Activated naive CD8-positive, alpha-beta T cell treated with anti-CD3 and anti-CD28 coated beads, Interleukin-2, amount 10 ng/mL, durations not matched to agents 7 days and 5 days (primary cell): ENCODE results near the gene SFMBT1. TPM values are rescaled to one million over a fixed set of nuclear protein-coding genes. Genes with fewer than 3 reads are reported as not detected.
A peak's percentile ranks its signal among the peaks of the same experiment; 100 is the strongest.

Source experiments
- ATAC-seq: fragments of 150-1000 bp; cut with Tn5 transposase; one replicate; pipeline ENCODE4 v1.10.0; 2021; ENCODE audit warnings: low read depth, moderate library complexity
- POLR2A ChIA-PET: fragments of 350-600 bp; sonication (Branson Sonifier 250); formaldehyde crosslinking; loops from one replicate; lab custom pipeline; 2021; ENCODE audit warnings: antibody characterized with exemption; lab: Charles Lee
- DNase-seq: peaks from one replicate; pipeline ENCODE4 v3.0.0; 2021
- H3K27ac Mint-ChIP-seq: one replicate; pipeline ENCODE4 v1.8.0; 2022; ENCODE audit warnings: mild to moderate bottlenecking, mixed read lengths
- H3K27me3 Mint-ChIP-seq: one replicate; pipeline ENCODE4 v1.8.0; 2022; ENCODE audit warnings: mild to moderate bottlenecking, moderate library complexity, mixed read lengths
- H3K36me3 Mint-ChIP-seq: one replicate; pipeline ENCODE4 v1.8.0; 2021; ENCODE audit warnings: mild to moderate bottlenecking, mixed read lengths
- H3K4me1 Mint-ChIP-seq: one replicate; pipeline ENCODE4 v1.8.0; 2021; ENCODE audit warnings: mixed read lengths
- H3K4me3 Mint-ChIP-seq: one replicate; pipeline ENCODE4 v1.8.0; 2022; ENCODE audit warnings: mild to moderate bottlenecking, moderate library complexity, mixed read lengths
- H3K9me3 Mint-ChIP-seq: one replicate; pipeline ENCODE4 v1.8.0; 2021; ENCODE audit warnings: mixed read lengths
- total RNA-seq, 2 experiments: library from RNA; stranded (reverse); gene quantifications; one replicate each; pipeline ENCODE4 v1.2.3, GENCODE V29; 2021

SFMBT1 gene
- total RNA-seq, 2 experiments from 2014 or later = 29.5 to 30.8 TPM

GRCh38 chr3:53023072-53023823, 22.6 kb downstream of the SFMBT1 start:
- Mint-ChIP-seq H3K27ac (no peak overlapping the region), H3K27me3 (no peaks in the 10 kb centered on the region), H3K36me3 (peaks cover 15% of the 10 kb centered on the region), H3K4me1 (peaks cover 28% of the 10 kb centered on the region), H3K9me3 (peaks cover 2% of the 10 kb centered on the region), H3K4me3 (no peak overlapping the region)
- POLR2A ChIA-PET = interaction anchor here (1.0 kb wide), 1 partner anchor 13 kb away, joined by 5 read pairs; no protein-coding TSS in a partner anchor
- DNase-seq (no peak), ATAC-seq (peak; percentile 80)

- POLR2A ChIA-PET = interaction anchor here (1.0 kb wide), 1 partner anchor 12 kb away, joined by 5 read pairs; no protein-coding TSS in a partner anchor
- Mint-ChIP-seq H3K36me3 (peaks cover 12% of the 10 kb centered on the region), H3K9me3 (peaks cover 2% of the 10 kb centered on the region), H3K4me3 (no peak overlapping the region), H3K27ac (no peak overlapping the region), H3K27me3 (no peaks in the 10 kb centered on the region), H3K4me1 (peaks cover 27% of the 10 kb centered on the region)
- no peak for DNase-seq
- no peak for ATAC-seq
Observed at GRCh38 chr3:53022647-53023046, 23.2 kb downstream of the SFMBT1 start.

GRCh38 chr3:53016236-53016635, 29.6 kb downstream of the SFMBT1 start:
- H3K27ac Mint-ChIP-seq = no peak overlapping the region
- no peak for ATAC-seq
- peaks cover 2% of the 10 kb centered on the region for H3K9me3 Mint-ChIP-seq
- H3K4me3 Mint-ChIP-seq = no peak overlapping the region
- H3K4me1 Mint-ChIP-seq = peaks cover 13% of the 10 kb centered on the region
- POLR2A ChIA-PET = no interaction called here
- H3K36me3 Mint-ChIP-seq = peaks cover 29% of the 10 kb centered on the region
- DNase-seq = no peak
- H3K27me3 Mint-ChIP-seq = no peaks in the 10 kb centered on the region

GRCh38 chr3:53011324-53011723, 34.5 kb downstream of the SFMBT1 start:
- no peak for ATAC-seq
- POLR2A ChIA-PET = interaction anchor here (1.4 kb wide), 1 partner anchor 11 kb away, joined by 5 read pairs; no protein-coding TSS in a partner anchor
- H3K36me3 Mint-ChIP-seq = peaks cover 26% of the 10 kb centered on the region
- H3K9me3 Mint-ChIP-seq = peaks cover 2% of the 10 kb centered on the region
- no peak overlapping the region for H3K4me3 Mint-ChIP-seq
- H3K4me1 Mint-ChIP-seq = peaks cover 17% of the 10 kb centered on the region
- DNase-seq = no peak
- no peaks in the 10 kb centered on the region for H3K27me3 Mint-ChIP-seq
- H3K27ac Mint-ChIP-seq = no peak overlapping the region

- H3K27ac Mint-ChIP-seq = no peak overlapping the region
Observed at GRCh38 chr3:53009826-53010539, 35.9 kb downstream of the SFMBT1 start.

GRCh38 chr3:53008932-53009331, 36.9 kb downstream of the SFMBT1 start:
- DNase-seq = no peak
- no peak overlapping the region for H3K4me3 Mint-ChIP-seq
- H3K36me3 Mint-ChIP-seq = peaks cover 19% of the 10 kb centered on the region
- POLR2A ChIA-PET = no interaction called here
- no peak for ATAC-seq
- H3K4me1 Mint-ChIP-seq = peaks cover 21% of the 10 kb centered on the region
- peaks cover 2% of the 10 kb centered on the region for H3K9me3 Mint-ChIP-seq
- no peak overlapping the region for H3K27ac Mint-ChIP-seq
- no peaks in the 10 kb centered on the region for H3K27me3 Mint-ChIP-seq

More at GRCh38 chr3:53009826-53010539, 35.9 kb downstream of the SFMBT1 start:
- H3K9me3 Mint-ChIP-seq = peaks cover 2% of the 10 kb centered on the region
- H3K27me3 Mint-ChIP-seq = no peaks in the 10 kb centered on the region
- peaks cover 17% of the 10 kb centered on the region for H3K4me1 Mint-ChIP-seq
- peaks cover 25% of the 10 kb centered on the region for H3K36me3 Mint-ChIP-seq
- POLR2A ChIA-PET = interaction anchor here (1.4 kb wide), 1 partner anchor 13 kb away, joined by 5 read pairs; no protein-coding TSS in a partner anchor
- ATAC-seq (no peak), DNase-seq (no peak)
- H3K4me3 Mint-ChIP-seq = no peak overlapping the region

- no peak for DNase-seq
- Mint-ChIP-seq H3K4me3 (no peak overlapping the region), H3K9me3 (no peaks in the 10 kb centered on the region), H3K27me3 (no peaks in the 10 kb centered on the region), H3K27ac (no peak overlapping the region), H3K36me3 (peaks cover 9% of the 10 kb centered on the region), H3K4me1 (peaks cover 13% of the 10 kb centered on the region)
- POLR2A ChIA-PET = interaction anchor here (0.7 kb wide), 1 partner anchor 341 kb away, joined by 3 read pairs; the partner anchor contains the start of gene DCP1A
- no peak for ATAC-seq
Observed at GRCh38 chr3:53005854-53006513, 39.9 kb downstream of the SFMBT1 start.

- POLR2A ChIA-PET = interaction anchor here (0.7 kb wide), 1 partner anchor 342 kb away, joined by 3 read pairs; the partner anchor contains the start of gene DCP1A
- H3K36me3 Mint-ChIP-seq = peaks cover 9% of the 10 kb centered on the region
- H3K9me3 Mint-ChIP-seq = no peaks in the 10 kb centered on the region
- no peak overlapping the region for H3K27ac Mint-ChIP-seq
- no peaks in the 10 kb centered on the region for H3K27me3 Mint-ChIP-seq
- H3K4me1 Mint-ChIP-seq = peaks cover 11% of the 10 kb centered on the region
- DNase-seq (no peak), ATAC-seq (no peak)
- H3K4me3 Mint-ChIP-seq = no peak overlapping the region
Observed at GRCh38 chr3:53005338-53005737, 40.5 kb downstream of the SFMBT1 start.

GRCh38 chr3:53003320-53003719, 42.6 kb downstream of the SFMBT1 start:
- ATAC-seq = no peak
- POLR2A ChIA-PET = interaction anchor here (0.7 kb wide), 1 partner anchor 9 kb away, joined by 5 read pairs; no protein-coding TSS in a partner anchor
- H3K4me3 Mint-ChIP-seq = no peak overlapping the region

GRCh38 chr3:52998771-52999513, 46.9 kb downstream of the SFMBT1 start:
- Mint-ChIP-seq H3K36me3 (peaks cover 14% of the 10 kb centered on the region), H3K4me1 (peaks cover 2% of the 10 kb centered on the region), H3K27me3 (no peaks in the 10 kb centered on the region), H3K4me3 (no peak overlapping the region), H3K27ac (no peak overlapping the region), H3K9me3 (no peaks in the 10 kb centered on the region)
- ATAC-seq (no peak), DNase-seq (no peak)
- POLR2A ChIA-PET = interaction anchor here (1.5 kb wide), 1 partner anchor 15 kb away, joined by 4 read pairs; no protein-coding TSS in a partner anchor

More at GRCh38 chr3:53003320-53003719, 42.6 kb downstream of the SFMBT1 start:
- Mint-ChIP-seq H3K9me3 (no peaks in the 10 kb centered on the region), H3K4me1 (peaks cover 5% of the 10 kb centered on the region), H3K27ac (no peak overlapping the region), H3K27me3 (no peaks in the 10 kb centered on the region), H3K36me3 (peaks cover 8% of the 10 kb centered on the region)
- DNase-seq = no peak

- Mint-ChIP-seq H3K27ac (no peak overlapping the region), H3K27me3 (peaks cover 2% of the 10 kb centered on the region), H3K36me3 (peaks cover 3% of the 10 kb centered on the region), H3K4me3 (no peak overlapping the region), H3K4me1 (peaks cover 7% of the 10 kb centered on the region), H3K9me3 (no peaks in the 10 kb centered on the region)
- POLR2A ChIA-PET = no interaction called here
- DNase-seq (no peak), ATAC-seq (no peak)
Observed at GRCh38 chr3:52990637-52991036, 55.2 kb downstream of the SFMBT1 start.

GRCh38 chr3:52986938-52987337, 58.9 kb downstream of the SFMBT1 start:
- Mint-ChIP-seq H3K36me3 (peaks cover 8% of the 10 kb centered on the region), H3K4me1 (peaks cover 29% of the 10 kb centered on the region), H3K27ac (no peak overlapping the region), H3K4me3 (no peak overlapping the region), H3K27me3 (peaks cover 2% of the 10 kb centered on the region), H3K9me3 (no peaks in the 10 kb centered on the region)
- ATAC-seq (no peak), DNase-seq (no peak)
- POLR2A ChIA-PET = interaction anchor here (0.8 kb wide), 1 partner anchor 59 kb away, joined by 4 read pairs; the partner anchor contains the start of gene SFMBT1
